Caco-2 (cell line): ENCODE data around the gene FYB2. TPM values are rescaled to one million over a fixed set of nuclear protein-coding genes. Genes with fewer than 3 reads are reported as not detected.

Experiments
- BruUV-seq: library from RNA; stranded (reverse); fragments of 400-500 nt; replicated peaks from 2 replicates; lab custom pipeline; 2021; lab: Mats Ljungman, UMichigan
- CTCF ChIA-PET: fragments of 300-600 bp; sonication (Branson Sonifier 250); formaldehyde crosslinking; loops from one replicate; lab custom pipeline; 2022; ENCODE audit warnings: antibody characterized with exemption; lab: Charles Lee
- POLR2A ChIA-PET: fragments of 300-600 bp; sonication (Branson Sonifier 250); formaldehyde crosslinking; loops from one replicate; lab custom pipeline; 2022; ENCODE audit warnings: antibody characterized with exemption; lab: Charles Lee
- DNase-seq, 2 experiments: peaks; one replicate each; pipeline versions ENCODE4 v3.0.0 to v3.0.0-alpha.2; 2020 to 2022
- H3K27me3 ChIP-seq: replicated peaks from 2 replicates; pipeline ENCODE4 v1.6.0; 2011; ENCODE audit warnings: low read length; ENCODE audit not compliant: control insufficient read depth, insufficient read depth
- H3K36me3 ChIP-seq: 2 replicates; pipeline ENCODE4 v1.5.1; 2011; ENCODE audit warnings: low read length; ENCODE audit not compliant: control insufficient read depth, insufficient read depth
- H3K4me1 ChIP-seq: fragments of 250-450 bp; sonication (Bioruptor Pico); 2 replicates; pipeline ENCODE4 v1.5.1; 2020; ENCODE audit warnings: mild to moderate bottlenecking
- H3K4me3 ChIP-seq: 2 replicates; pipeline ENCODE4 v1.5.1; 2011; ENCODE audit warnings: low read depth, mild to moderate bottlenecking, control low read depth, low read length
- H3K9me3 ChIP-seq: fragments of 250-450 bp; sonication (Bioruptor Pico); 2 replicates; pipeline ENCODE4 v1.5.1; 2020; ENCODE audit warnings: mild to moderate bottlenecking, moderate library complexity
- H3K27ac Mint-ChIP-seq: one replicate; pipeline ENCODE4 v1.8.0; 2022; ENCODE audit warnings: mixed read lengths; ENCODE audit not compliant: unreplicated experiment
- H3K27me3 Mint-ChIP-seq: one replicate; pipeline ENCODE4 v1.8.0; 2022; ENCODE audit warnings: mixed read lengths; ENCODE audit not compliant: insufficient read depth, unreplicated experiment
- H3K36me3 Mint-ChIP-seq: one replicate; pipeline ENCODE4 v1.8.0; 2022; ENCODE audit warnings: mild to moderate bottlenecking, mixed read lengths; ENCODE audit not compliant: insufficient read depth, unreplicated experiment
- H3K4me1 Mint-ChIP-seq: one replicate; pipeline ENCODE4 v1.8.0; 2022; ENCODE audit warnings: low read depth, mixed read lengths; ENCODE audit not compliant: unreplicated experiment
- H3K4me3 Mint-ChIP-seq: one replicate; pipeline ENCODE4 v1.8.0; 2022; ENCODE audit warnings: mild to moderate bottlenecking, moderate library complexity, mixed read lengths; ENCODE audit not compliant: unreplicated experiment
- H3K9me3 Mint-ChIP-seq: one replicate; pipeline ENCODE4 v1.8.0; 2022; ENCODE audit warnings: mixed read lengths; ENCODE audit not compliant: unreplicated experiment
- intact Hi-C: fragments of 100-400 bp; cut with micrococcal nuclease; formaldehyde crosslinking; loops from one replicate; pipeline ENCODE4 v1.10.0; 2022; ENCODE audit not compliant: unreplicated experiment
- total RNA-seq: library from RNA; stranded (reverse); gene quantifications from 2 replicates; pipeline ENCODE4 v1.2.3, GENCODE V29; 2022
- TF ChIP-seq, protein P1 (sequence below), 2 experiments: fragments of 200-600 bp in 1 of 2; IDR thresholded peaks; 1 replicate in 1 of 2; 2 replicates in 1 of 2; pipeline versions ENCODE4 v1.5.1 to v1.8.0; 2011 to 2022; ENCODE audit warnings: antibody characterized with exemption in 1 of 2, control low read depth in 1 of 2, inconsistent platforms in 1 of 2, low read depth in 1 of 2, low read length in 1 of 2, mild to moderate bottlenecking in 1 of 2, moderate library complexity in 1 of 2; ENCODE audit not compliant: insufficient read depth in 1 of 2, severe bottlenecking in 1 of 2, unreplicated experiment in 1 of 2

FYB2 gene
- total RNA-seq, 1 experiment from 2014 or later: 2.7 TPM

DNA sequence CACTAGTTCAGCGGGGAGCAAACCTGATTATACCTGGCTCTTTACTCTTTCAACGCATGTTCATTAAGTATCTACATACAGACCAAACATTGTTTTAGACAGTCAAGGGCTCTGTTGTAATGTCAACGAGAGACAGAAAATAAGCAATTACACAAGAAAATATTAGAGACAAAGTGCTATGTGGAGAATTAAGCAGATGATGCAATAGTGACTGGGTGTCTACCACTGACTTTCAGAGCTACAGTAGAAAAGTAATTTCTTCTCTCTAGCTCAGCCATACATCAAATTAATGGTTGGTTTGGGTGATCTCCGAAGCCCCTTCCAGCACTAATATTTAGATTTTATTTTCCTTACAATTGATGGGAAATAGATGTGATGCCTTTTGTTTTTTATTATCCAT, 23.3 kb downstream of the FYB2 start:
- no peak for DNase-seq
- TF ChIP-seq, protein P1, sequence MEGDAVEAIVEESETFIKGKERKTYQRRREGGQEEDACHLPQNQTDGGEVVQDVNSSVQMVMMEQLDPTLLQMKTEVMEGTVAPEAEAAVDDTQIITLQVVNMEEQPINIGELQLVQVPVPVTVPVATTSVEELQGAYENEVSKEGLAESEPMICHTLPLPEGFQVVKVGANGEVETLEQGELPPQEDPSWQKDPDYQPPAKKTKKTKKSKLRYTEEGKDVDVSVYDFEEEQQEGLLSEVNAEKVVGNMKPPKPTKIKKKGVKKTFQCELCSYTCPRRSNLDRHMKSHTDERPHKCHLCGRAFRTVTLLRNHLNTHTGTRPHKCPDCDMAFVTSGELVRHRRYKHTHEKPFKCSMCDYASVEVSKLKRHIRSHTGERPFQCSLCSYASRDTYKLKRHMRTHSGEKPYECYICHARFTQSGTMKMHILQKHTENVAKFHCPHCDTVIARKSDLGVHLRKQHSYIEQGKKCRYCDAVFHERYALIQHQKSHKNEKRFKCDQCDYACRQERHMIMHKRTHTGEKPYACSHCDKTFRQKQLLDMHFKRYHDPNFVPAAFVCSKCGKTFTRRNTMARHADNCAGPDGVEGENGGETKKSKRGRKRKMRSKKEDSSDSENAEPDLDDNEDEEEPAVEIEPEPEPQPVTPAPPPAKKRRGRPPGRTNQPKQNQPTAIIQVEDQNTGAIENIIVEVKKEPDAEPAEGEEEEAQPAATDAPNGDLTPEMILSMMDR (IDR thresholded peaks at IDR 0.05; ENCODE audit: insufficient read depth in 1 of 2, low read depth in 1 of 2, low read length in 1 of 2, severe bottlenecking in 1 of 2, unreplicated experiment in 1 of 2): no peak
- intact Hi-C loops: no loop called here
- ChIA-PET POLR2A (no interaction called here), CTCF (no interaction called here)
- Histone ChIP-seq H3K4me1 (no peaks in the 10 kb centered on the region), H3K4me3 (no peak overlapping the region), H3K9me3 (no peaks in the 10 kb centered on the region), H3K36me3 (no peaks in the 10 kb centered on the region), H3K27me3 (no peaks in the 10 kb centered on the region)
- no peak overlapping the region for H3K4me3 Mint-ChIP-seq
- H3K36me3 Mint-ChIP-seq: no peaks in the 10 kb centered on the region
- no peak overlapping the region for H3K27ac Mint-ChIP-seq
- peaks cover 10% of the 10 kb centered on the region for H3K4me1 Mint-ChIP-seq
- no TSS peak for BruUV-seq
- H3K9me3 Mint-ChIP-seq: no peaks in the 10 kb centered on the region
- H3K27me3 Mint-ChIP-seq: no peaks in the 10 kb centered on the region

DNA sequence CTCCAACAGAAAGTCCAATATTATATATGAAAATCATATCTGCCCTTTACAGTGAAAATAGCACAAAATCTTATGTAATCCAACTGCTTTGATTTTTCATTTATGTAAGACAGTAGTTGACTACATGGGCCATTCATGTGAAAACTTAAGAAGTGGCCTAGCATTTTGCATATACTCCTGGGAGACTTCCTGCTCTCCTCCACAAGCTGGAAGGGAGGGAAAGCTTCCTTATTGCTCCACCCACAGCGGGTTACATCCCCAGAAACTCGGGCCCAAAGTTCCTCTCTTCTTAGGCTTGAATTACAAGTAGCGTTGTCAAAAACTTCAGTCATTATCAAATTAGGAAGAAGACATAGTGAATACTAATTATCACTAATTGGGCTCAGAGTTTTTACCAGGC, 29.2 kb downstream of the FYB2 start:
- no peak overlapping the region for H3K27ac Mint-ChIP-seq
- Histone ChIP-seq H3K4me3 (no peak overlapping the region), H3K4me1 (no peaks in the 10 kb centered on the region), H3K9me3 (no peaks in the 10 kb centered on the region), H3K36me3 (no peaks in the 10 kb centered on the region), H3K27me3 (no peaks in the 10 kb centered on the region)
- H3K9me3 Mint-ChIP-seq: no peaks in the 10 kb centered on the region
- ChIA-PET POLR2A (no interaction called here), CTCF (no interaction called here)
- H3K4me1 Mint-ChIP-seq: peaks cover 7% of the 10 kb centered on the region
- no peaks in the 10 kb centered on the region for H3K36me3 Mint-ChIP-seq
- no peak for DNase-seq
- intact Hi-C loops: no loop called here
- H3K27me3 Mint-ChIP-seq: no peaks in the 10 kb centered on the region
- no TSS peak for BruUV-seq
- TF ChIP-seq, protein P1 (IDR thresholded peaks at IDR 0.05; ENCODE audit: insufficient read depth in 1 of 2, low read depth in 1 of 2, low read length in 1 of 2, severe bottlenecking in 1 of 2, unreplicated experiment in 1 of 2): no peak
- H3K4me3 Mint-ChIP-seq: no peak overlapping the region

DNA sequence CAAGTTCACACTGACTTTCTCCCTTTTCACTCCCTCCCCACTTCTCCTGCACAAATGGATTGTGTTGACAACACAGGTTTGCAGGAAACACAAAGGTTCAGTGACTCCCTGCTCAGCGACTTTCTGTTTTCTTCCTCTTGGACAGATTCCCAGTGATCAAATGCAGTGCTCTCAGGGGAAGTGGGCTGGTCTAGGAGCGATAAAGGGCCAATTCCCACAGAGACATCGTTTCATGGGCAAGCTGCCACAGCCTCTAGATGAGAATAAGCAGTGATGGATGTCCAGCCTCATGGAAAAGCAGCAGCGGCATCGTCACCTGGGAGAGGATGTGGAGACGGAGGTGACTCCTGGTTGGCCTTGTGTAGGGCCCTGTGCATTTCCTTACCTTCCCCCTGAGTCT, 30.6 kb downstream of the FYB2 start:
- DNase-seq: no peak
- H3K9me3 ChIP-seq: no peaks in the 10 kb centered on the region
- Mint-ChIP-seq H3K9me3 (no peaks in the 10 kb centered on the region), H3K27me3 (no peaks in the 10 kb centered on the region), H3K36me3 (no peaks in the 10 kb centered on the region), H3K4me3 (no peak overlapping the region), H3K27ac (no peak overlapping the region), H3K4me1 (peaks cover 7% of the 10 kb centered on the region)
- no TSS peak for BruUV-seq
- POLR2A ChIA-PET: no interaction called here
- H3K4me3 ChIP-seq: no peak overlapping the region
- no peaks in the 10 kb centered on the region for H3K4me1 ChIP-seq
- no peaks in the 10 kb centered on the region for H3K36me3 ChIP-seq
- H3K27me3 ChIP-seq: no peaks in the 10 kb centered on the region
- CTCF ChIA-PET: interaction anchor here (0.7 to 1.2 kb wide), 2 partner anchors 9 to 15 kb away, joined by 3 to 5 read pairs; no protein-coding TSS in a partner anchor
- TF ChIP-seq, protein P1 (IDR thresholded peaks at IDR 0.05; ENCODE audit: insufficient read depth in 1 of 2, low read depth in 1 of 2, low read length in 1 of 2, severe bottlenecking in 1 of 2, unreplicated experiment in 1 of 2): no peak
- intact Hi-C loops: no loop called here
